Gastroesophageal sphincter (tissue), 4 donors: ENCODE data around the gene HOXA5. TPM values are rescaled to one million over a fixed set of nuclear protein-coding genes. Genes with fewer than 3 reads are reported as not detected.

Source experiments
- ATAC-seq: fragments of 150-250 bp; one replicate; pipeline ENCODE4 v1.9.1; 2016; ENCODE audit warnings: mild to moderate bottlenecking, moderate library complexity
- H3K27ac ChIP-seq, 4 donors: fragments of 200-600 bp; sonication (generic) in 3 of 4; 1 replicate in 3 of 4; 2 replicates in 1 of 4; pipeline ENCODE4 v1.5.1; 2016 to 2019
- H3K27me3 ChIP-seq: fragments of 200-600 bp; sonication (generic); one replicate; pipeline ENCODE4 v1.5.1; 2019
- H3K36me3 ChIP-seq, 2 donors: fragments of 200-600 bp; sonication (generic); one replicate each; pipeline ENCODE4 v1.5.1; 2019; ENCODE audit warnings: control low read depth in 1 of 2
- H3K4me1 ChIP-seq, 3 donors: fragments of 200-600 bp; sonication (generic); 1 replicate in 2 of 3; 2 replicates in 1 of 3; pipeline ENCODE4 v1.5.1; 2016 to 2019; ENCODE audit warnings: control low read depth in 2 of 3
- H3K4me3 ChIP-seq, 2 donors: fragments of 200-600 bp; sonication (generic); one replicate each; pipeline ENCODE4 v1.5.1; 2019; ENCODE audit warnings: mild to moderate bottlenecking in 1 of 2, moderate library complexity in 1 of 2
- H3K9me3 ChIP-seq, 3 donors: fragments of 200-600 bp; sonication (generic); one replicate each; pipeline ENCODE4 v1.5.1; 2017 to 2019; ENCODE audit warnings: control low read depth in 2 of 3
- EP300 ChIP-seq: sonication (generic); formaldehyde crosslinking; IDR thresholded peaks from one replicate; pipeline ENCODE4 v1.6.1; 2017; ENCODE audit warnings: antibody characterized with exemption, mild to moderate bottlenecking
- POLR2A ChIP-seq, 2 donors: fragments of 450-650 bp; IDR thresholded peaks; one replicate each; pipeline ENCODE4 v1.6.1; 2017; ENCODE audit warnings: antibody characterized with exemption in 2 of 2, mild to moderate bottlenecking in 2 of 2, moderate library complexity in 1 of 2
- POLR2AphosphoS5 ChIP-seq: sonication (generic); formaldehyde crosslinking; IDR thresholded peaks from one replicate; pipeline ENCODE4 v1.6.1; 2017; ENCODE audit warnings: antibody characterized with exemption
- WGBS, 2 donors: methylation state at CpG; one replicate each; pipeline ENCODE4 v1.1.5; 2018; ENCODE audit warnings: low coverage in 1 of 2; 5-methylcytosine and 5-hydroxymethylcytosine counted together
- total RNA-seq, 4 donors: library from RNA; depleted of rRNA; stranded (reverse); fragments of >200 nt; gene quantifications; one replicate each; pipeline ENCODE4 v1.1.0, GENCODE V29; 2016
- TF ChIP-seq, protein P1 (sequence below), 4 experiments: fragments of 200-600 bp in 2 of 4; fragments of 450-650 bp in 2 of 4; sonication (generic) in 1 of 4; IDR thresholded peaks; one replicate each; pipeline ENCODE4 v1.5.1; 2017 to 2019; ENCODE audit warnings: antibody characterized with exemption in 4 of 4, mild to moderate bottlenecking in 2 of 4, moderate library complexity in 2 of 4

HOXA5 gene
- total RNA-seq, 4 donors from 2014 or later, result 11.0 to 34.6 (median 29.3) TPM

- peak overlapping the region; percentile 48 to 96 for H3K4me3 ChIP-seq
- H3K4me1 ChIP-seq, result peaks cover 0 to 62% (median 4%) of the 10 kb centered on the region in 3 donors
- TF ChIP-seq POLR2AphosphoS5 (peak; percentile 76), EP300 (no peak), POLR2A (IDR thresholded peaks at IDR 0.05) (peak in 1 of 2 donors; percentile 4)
- TF ChIP-seq, protein P1, sequence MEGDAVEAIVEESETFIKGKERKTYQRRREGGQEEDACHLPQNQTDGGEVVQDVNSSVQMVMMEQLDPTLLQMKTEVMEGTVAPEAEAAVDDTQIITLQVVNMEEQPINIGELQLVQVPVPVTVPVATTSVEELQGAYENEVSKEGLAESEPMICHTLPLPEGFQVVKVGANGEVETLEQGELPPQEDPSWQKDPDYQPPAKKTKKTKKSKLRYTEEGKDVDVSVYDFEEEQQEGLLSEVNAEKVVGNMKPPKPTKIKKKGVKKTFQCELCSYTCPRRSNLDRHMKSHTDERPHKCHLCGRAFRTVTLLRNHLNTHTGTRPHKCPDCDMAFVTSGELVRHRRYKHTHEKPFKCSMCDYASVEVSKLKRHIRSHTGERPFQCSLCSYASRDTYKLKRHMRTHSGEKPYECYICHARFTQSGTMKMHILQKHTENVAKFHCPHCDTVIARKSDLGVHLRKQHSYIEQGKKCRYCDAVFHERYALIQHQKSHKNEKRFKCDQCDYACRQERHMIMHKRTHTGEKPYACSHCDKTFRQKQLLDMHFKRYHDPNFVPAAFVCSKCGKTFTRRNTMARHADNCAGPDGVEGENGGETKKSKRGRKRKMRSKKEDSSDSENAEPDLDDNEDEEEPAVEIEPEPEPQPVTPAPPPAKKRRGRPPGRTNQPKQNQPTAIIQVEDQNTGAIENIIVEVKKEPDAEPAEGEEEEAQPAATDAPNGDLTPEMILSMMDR (IDR thresholded peaks at IDR 0.05), result no peak
- WGBS, 2 donors, result 0 to 6% methylated on average over 10 to 15 of the region's 25 CpGs
- no peaks in the 10 kb centered on the region for H3K9me3 ChIP-seq
- peak overlapping the region; percentile 94 to 99 (median 98) for H3K27ac ChIP-seq
- H3K27me3 ChIP-seq, result no peaks in the 10 kb centered on the region
- no peak for ATAC-seq
- no peaks in the 10 kb centered on the region for H3K36me3 ChIP-seq
These were observed 42.1 kb downstream of the HOXA5 start for GRCh38 chr7:27101171-27101956.

DNA sequence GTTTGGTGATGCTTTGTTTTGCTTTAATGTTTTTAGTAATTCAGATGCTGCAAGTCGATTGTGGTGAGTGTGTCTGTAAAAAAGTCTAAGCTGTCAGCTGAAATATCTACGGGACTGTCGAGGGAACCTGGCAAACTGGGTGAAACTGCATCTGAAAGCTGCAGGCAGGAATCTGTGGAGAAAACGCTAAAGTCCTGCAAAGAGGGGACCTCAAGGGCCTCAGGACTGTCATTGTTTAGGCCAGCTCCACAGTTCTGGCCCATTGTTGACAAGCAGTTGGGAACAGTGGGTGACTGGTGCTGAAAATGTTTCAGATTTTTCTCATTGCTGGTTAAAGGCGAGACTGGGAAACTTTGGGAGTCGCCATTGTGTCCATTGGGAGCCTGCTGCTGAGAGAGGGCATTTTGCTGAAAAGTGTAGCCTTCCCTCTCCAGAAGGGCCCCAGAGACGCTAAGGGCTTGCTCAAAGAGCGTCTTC, 42.7 kb downstream of the HOXA5 start:
- no peak for ATAC-seq
- H3K4me3 ChIP-seq, result peak overlapping the region; percentile 48 to 96
- WGBS, 2 donors, result 6 to 7% methylated on average over 8 of the region's 8 CpGs
- H3K4me1 ChIP-seq, result peaks cover 0 to 56% (median 4%) of the 10 kb centered on the region in 3 donors
- H3K27ac ChIP-seq, result peak overlapping the region; percentile 94 to 99 (median 98)
- H3K9me3 ChIP-seq, result no peaks in the 10 kb centered on the region
- TF ChIP-seq, protein P1 (IDR thresholded peaks at IDR 0.05), result no peak
- TF ChIP-seq POLR2A (IDR thresholded peaks at IDR 0.05) (peak in 1 of 2 donors; percentile 4), EP300 (no peak)
- H3K36me3 ChIP-seq, result no peaks in the 10 kb centered on the region
- no peaks in the 10 kb centered on the region for H3K27me3 ChIP-seq

DNA sequence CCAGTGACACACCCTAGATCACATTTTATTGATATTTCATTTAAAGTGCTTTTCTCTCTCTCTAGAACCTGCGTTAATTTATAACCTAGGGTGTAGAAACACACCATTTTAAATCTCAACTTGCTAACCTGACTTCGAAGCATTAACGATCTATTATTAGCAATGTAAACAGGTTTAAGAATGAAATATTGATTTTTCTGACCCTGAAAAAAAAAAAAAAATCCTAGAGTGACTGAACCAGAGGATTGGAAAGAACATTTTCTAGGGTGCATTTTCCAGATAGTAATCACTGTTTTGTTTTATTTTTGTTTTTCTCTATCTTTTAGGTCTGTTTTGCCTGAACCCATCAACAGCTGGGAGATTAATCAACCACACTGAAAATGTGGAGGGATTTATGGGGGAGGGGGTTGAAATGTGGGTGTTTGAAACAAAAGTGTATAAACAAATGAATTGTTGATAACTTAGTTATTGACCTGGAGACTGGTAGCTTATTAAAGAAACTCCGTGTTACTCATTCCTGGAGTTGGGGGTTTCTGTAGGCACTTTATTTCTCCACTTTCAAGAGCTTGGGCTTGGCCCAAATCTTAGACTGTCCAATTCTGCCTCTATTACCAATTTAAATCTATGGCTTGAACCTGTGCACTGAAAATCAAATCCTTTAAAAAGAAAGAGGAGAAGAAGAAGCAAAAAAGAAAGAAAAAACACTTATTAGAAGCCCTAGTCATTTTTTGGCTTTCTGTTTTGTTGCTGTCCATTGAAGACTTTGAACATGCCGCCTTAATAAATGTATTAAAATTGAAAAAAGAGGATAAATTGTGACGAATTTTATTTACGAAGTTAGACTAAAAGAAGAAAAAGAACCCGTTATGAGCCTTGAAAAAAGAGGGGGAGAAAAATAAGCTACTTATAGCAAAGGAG, 43.8 kb downstream of the HOXA5 start:
- Histone ChIP-seq H3K4me1 (peaks cover 0 to 55% (median 4%) of the 10 kb centered on the region in 3 donors), H3K9me3 (no peaks in the 10 kb centered on the region), H3K4me3 (peak overlapping the region; percentile 74 to 96), H3K27ac (peak overlapping the region; percentile 93 to 99 (median 96)), H3K27me3 (no peaks in the 10 kb centered on the region), H3K36me3 (no peaks in the 10 kb centered on the region)
- 18 to 26% methylated on average over 8 of the region's 8 CpGs for WGBS, 2 donors
- no peak for TF ChIP-seq EP300
- TF ChIP-seq, protein P1 (IDR thresholded peaks at IDR 0.05), result no peak
- no peak for TF ChIP-seq POLR2A (IDR thresholded peaks at IDR 0.05)
- no peak for TF ChIP-seq POLR2AphosphoS5
- ATAC-seq, result no peak

DNA sequence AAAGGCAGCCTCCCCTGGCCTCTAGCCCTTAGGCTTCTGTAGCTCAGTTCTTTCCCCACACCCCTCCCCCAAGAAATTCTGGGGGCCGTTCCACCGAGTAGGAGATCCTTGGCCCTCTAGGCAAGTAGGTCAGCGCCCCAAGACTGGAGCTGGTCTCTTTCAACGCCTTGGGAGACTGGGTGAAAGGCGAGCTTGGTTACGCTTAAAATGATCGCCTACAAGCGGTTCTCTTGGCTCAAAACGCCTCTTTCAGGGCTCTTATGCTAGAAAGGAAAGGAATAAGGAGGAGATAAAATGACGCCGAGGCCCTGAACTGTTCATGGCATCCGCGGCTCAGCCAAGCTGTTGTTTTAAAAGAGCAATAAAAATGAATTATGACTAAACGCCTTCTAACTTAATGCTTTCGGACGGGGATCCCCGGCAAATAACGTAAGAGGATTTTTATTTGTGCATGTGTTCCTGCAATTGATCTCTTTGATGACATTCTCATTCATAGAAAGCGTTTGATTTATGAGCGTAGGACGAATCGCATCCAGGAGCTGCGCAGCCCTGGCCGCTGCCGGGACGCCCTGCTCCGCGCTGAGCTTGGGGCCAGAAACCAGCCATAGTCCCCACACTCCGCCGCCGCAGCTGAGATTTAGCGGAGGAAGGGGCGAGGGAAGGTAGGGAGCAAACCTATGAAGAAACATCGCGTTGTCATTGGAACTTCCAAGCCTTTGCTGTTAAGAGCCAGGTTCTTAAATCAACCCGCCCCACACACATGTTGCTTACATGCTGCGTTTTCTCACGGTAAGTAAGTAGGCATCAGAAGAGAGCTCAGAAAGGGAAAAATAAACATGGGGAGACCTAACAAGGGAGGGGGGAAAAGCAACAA, 44.7 kb downstream of the HOXA5 start:
- WGBS, 2 donors, result 4 to 11% methylated on average over 14 to 19 of the region's 38 CpGs

More for the DNA sequence above, 44.7 kb downstream of the HOXA5 start:
- no peaks in the 10 kb centered on the region for H3K36me3 ChIP-seq
- TF ChIP-seq POLR2AphosphoS5 (peak; percentile 80), POLR2A (IDR thresholded peaks at IDR 0.05) (peak in 1 of 2 donors; percentile 17), EP300 (no peak)
- no peaks in the 10 kb centered on the region for H3K27me3 ChIP-seq
- H3K27ac ChIP-seq, result peak overlapping the region; percentile 82 to 99 (median 96)
- H3K9me3 ChIP-seq, result no peaks in the 10 kb centered on the region
- ATAC-seq, result no peak
- peak overlapping the region; percentile 74 to 96 for H3K4me3 ChIP-seq
- H3K4me1 ChIP-seq, result peaks cover 0 to 46% (median 4%) of the 10 kb centered on the region in 3 donors
